Measurements from ENCODE around the gene MAST4. TPM values are rescaled to one million over a fixed set of nuclear protein-coding genes. Genes with fewer than 3 reads are reported as not detected.

MAST4 gene
- total and polyA plus RNA-seq, 2 donors (not counting 1 experiment from before 2014, with no cell fraction given), result 2.5 to 57.1 TPM

DNA sequence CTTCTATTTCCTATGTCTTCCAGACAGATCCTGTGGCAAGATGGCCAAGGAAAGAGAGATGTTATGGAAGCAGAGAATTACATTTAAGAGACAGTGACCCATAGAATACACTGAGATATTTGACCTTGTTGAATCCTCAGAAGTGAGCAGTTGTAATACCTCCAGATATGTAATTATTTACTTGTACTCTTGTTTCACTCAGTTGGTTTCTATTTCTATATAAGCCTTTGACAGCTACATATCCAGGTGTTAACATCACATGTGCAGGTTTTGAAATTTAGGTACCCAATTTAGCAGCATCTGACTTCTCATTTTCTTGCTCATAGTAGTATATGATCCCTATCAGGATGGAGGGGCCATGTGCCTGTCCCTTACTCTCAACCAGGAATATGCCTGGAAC is 330.9 kb downstream of the MAST4 start:
- Mint-ChIP-seq H3K4me3 (no peak overlapping the region), H3K9me3 (ENCODE audit: insufficient read depth) (no peaks in the 10 kb centered on the region), H3K4me1 (peaks cover 12% of the 10 kb centered on the region), H3K27me3 (peaks cover 3% of the 10 kb centered on the region), H3K27ac (no peak overlapping the region)
- H3K4me2 ChIP-seq (replicated peaks; ENCODE audit: low read depth, low read length, poor library complexity, severe bottlenecking), result no peak overlapping the region
- DNase-seq, result no peak
- peaks cover 0 to 3% (median 0%) of the 10 kb centered on the region in 4 experiments for H3K27me3 ChIP-seq (replicated peaks in 1 of 4; ENCODE audit: control extremely low read depth in 1 of 4, control insufficient read depth in 3 of 4, insufficient read depth in 4 of 4, low read length in 3 of 4)
- H3K79me2 ChIP-seq (ENCODE audit: control insufficient read depth, insufficient read depth, low read length), result no peaks in the 10 kb centered on the region
- H3K9me3 ChIP-seq (ENCODE audit: control extremely low read depth in 1 of 3, control insufficient read depth in 2 of 3, insufficient read depth in 1 of 3, low read length in 2 of 3), result no peaks in the 10 kb centered on the region
- TF ChIP-seq, protein P1, sequence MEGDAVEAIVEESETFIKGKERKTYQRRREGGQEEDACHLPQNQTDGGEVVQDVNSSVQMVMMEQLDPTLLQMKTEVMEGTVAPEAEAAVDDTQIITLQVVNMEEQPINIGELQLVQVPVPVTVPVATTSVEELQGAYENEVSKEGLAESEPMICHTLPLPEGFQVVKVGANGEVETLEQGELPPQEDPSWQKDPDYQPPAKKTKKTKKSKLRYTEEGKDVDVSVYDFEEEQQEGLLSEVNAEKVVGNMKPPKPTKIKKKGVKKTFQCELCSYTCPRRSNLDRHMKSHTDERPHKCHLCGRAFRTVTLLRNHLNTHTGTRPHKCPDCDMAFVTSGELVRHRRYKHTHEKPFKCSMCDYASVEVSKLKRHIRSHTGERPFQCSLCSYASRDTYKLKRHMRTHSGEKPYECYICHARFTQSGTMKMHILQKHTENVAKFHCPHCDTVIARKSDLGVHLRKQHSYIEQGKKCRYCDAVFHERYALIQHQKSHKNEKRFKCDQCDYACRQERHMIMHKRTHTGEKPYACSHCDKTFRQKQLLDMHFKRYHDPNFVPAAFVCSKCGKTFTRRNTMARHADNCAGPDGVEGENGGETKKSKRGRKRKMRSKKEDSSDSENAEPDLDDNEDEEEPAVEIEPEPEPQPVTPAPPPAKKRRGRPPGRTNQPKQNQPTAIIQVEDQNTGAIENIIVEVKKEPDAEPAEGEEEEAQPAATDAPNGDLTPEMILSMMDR (IDR thresholded peaks at IDR 0.05), result no peak
- no peak for TF ChIP-seq EZH2 (IDR thresholded peaks at IDR 0.05; ENCODE audit: borderline replicate concordance, insufficient read depth, low read depth, low read length, poor library complexity, severe bottlenecking)
- no peaks in the 10 kb centered on the region for H4K20me1 ChIP-seq (ENCODE audit: control insufficient read depth, insufficient read depth, low read length, poor library complexity, severe bottlenecking)
- peaks cover 0 to 4% of the 10 kb centered on the region in 2 donors for H3K4me1 ChIP-seq (ENCODE audit: control insufficient read depth in 2 of 2, insufficient read depth in 2 of 2, low read length in 2 of 2)
- no peak for ATAC-seq (ENCODE audit: low read depth)
- ChIA-PET CTCF (no interaction called here), POLR2A (no interaction called here)
- H3K4me3 ChIP-seq (ENCODE audit: control extremely low read depth in 1 of 5, extremely low read depth in 1 of 5, insufficient read depth in 1 of 5, low read depth in 2 of 5, low read length in 4 of 5), result no peak overlapping the region
- no peaks in the 10 kb centered on the region for H3K36me3 ChIP-seq (replicated peaks in 1 of 2; ENCODE audit: control extremely low read depth in 1 of 2, control insufficient read depth in 1 of 2, extremely low read depth in 1 of 2, insufficient read depth in 2 of 2, low read length in 1 of 2)
- intact Hi-C loops (cut with micrococcal nuclease), result no loop called here
- H3K27ac ChIP-seq (ENCODE audit: low read length in 2 of 2), result no peak overlapping the region
- H2AFZ ChIP-seq (ENCODE audit: insufficient read depth, low read depth, low read length, poor library complexity, severe bottlenecking), result no peak overlapping the region
- H3K9ac ChIP-seq (ENCODE audit: low read length), result no peak overlapping the region

DNA sequence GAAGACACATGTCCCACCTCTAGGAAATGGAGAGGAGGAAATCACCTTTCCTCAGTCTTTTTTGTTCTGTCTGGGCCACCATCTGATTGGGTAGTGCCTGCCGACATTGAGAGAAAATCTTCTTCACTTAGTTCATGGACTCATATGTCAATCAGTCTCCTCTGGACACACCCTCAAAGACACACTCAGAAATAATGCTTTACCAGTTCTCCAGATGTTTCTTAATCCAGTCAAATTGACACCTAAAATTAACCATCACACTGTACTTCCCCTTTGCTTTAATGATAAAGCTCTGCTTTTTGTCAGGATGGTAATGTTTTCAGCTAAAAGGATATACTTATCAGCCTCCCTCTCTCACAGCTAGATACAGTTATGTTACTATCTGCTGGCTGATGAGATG is 333.1 kb downstream of the MAST4 start:
- Histone ChIP-seq H3K9me3 (ENCODE audit: control extremely low read depth in 1 of 3, control insufficient read depth in 2 of 3, insufficient read depth in 1 of 3, low read length in 2 of 3) (no peaks in the 10 kb centered on the region), H4K20me1 (ENCODE audit: control insufficient read depth, insufficient read depth, low read length, poor library complexity, severe bottlenecking) (no peaks in the 10 kb centered on the region), H3K27me3 (replicated peaks in 1 of 4; ENCODE audit: control extremely low read depth in 1 of 4, control insufficient read depth in 3 of 4, insufficient read depth in 4 of 4, low read length in 3 of 4) (peaks cover 0 to 4% (median 0%) of the 10 kb centered on the region in 4 experiments), H3K4me3 (ENCODE audit: control extremely low read depth in 1 of 5, extremely low read depth in 1 of 5, insufficient read depth in 1 of 5, low read depth in 2 of 5, low read length in 4 of 5) (no peak overlapping the region), H3K27ac (ENCODE audit: low read length in 2 of 2) (no peak overlapping the region), H3K4me2 (replicated peaks; ENCODE audit: low read depth, low read length, poor library complexity, severe bottlenecking) (no peak overlapping the region), H3K36me3 (replicated peaks in 1 of 2; ENCODE audit: control extremely low read depth in 1 of 2, control insufficient read depth in 1 of 2, extremely low read depth in 1 of 2, insufficient read depth in 2 of 2, low read length in 1 of 2) (no peaks in the 10 kb centered on the region), H2AFZ (ENCODE audit: insufficient read depth, low read depth, low read length, poor library complexity, severe bottlenecking) (no peak overlapping the region), H3K79me2 (ENCODE audit: control insufficient read depth, insufficient read depth, low read length) (no peaks in the 10 kb centered on the region), H3K9ac (ENCODE audit: low read length) (no peak overlapping the region), H3K4me1 (ENCODE audit: control insufficient read depth in 2 of 2, insufficient read depth in 2 of 2, low read length in 2 of 2) (peaks cover 0 to 4% of the 10 kb centered on the region in 2 donors)
- TF ChIP-seq, protein P1 (IDR thresholded peaks at IDR 0.05), result no peak
- no peak for TF ChIP-seq EZH2 (IDR thresholded peaks at IDR 0.05; ENCODE audit: borderline replicate concordance, insufficient read depth, low read depth, low read length, poor library complexity, severe bottlenecking)
- no peak for DNase-seq
- intact Hi-C loops (cut with micrococcal nuclease), result no loop called here
- Mint-ChIP-seq H3K9me3 (ENCODE audit: insufficient read depth) (no peaks in the 10 kb centered on the region), H3K27me3 (peaks cover 3% of the 10 kb centered on the region), H3K4me3 (no peak overlapping the region), H3K27ac (no peak overlapping the region), H3K4me1 (peaks cover 12% of the 10 kb centered on the region)
- 100% methylated on average over 1 of the region's 1 CpG for WGBS (ENCODE audit: insufficient coverage)
- POLR2A ChIA-PET, result no interaction called here
- CTCF ChIA-PET, result interaction anchor here (1.0 kb wide), 1 partner anchor 12 kb away, joined by 3 read pairs; no protein-coding TSS in a partner anchor
- no peak for ATAC-seq (ENCODE audit: low read depth)

Measured in B cell (primary cell).